HepG2 (cell line): ENCODE data around the gene HYAL1. TPM values are rescaled to one million over a fixed set of nuclear protein-coding genes. Genes with fewer than 3 reads are reported as not detected.
A peak's percentile ranks its signal among the peaks of the same experiment; 100 is the strongest.

Source experiments
- ATF5 ChIP-seq: sonication (generic); formaldehyde crosslinking; IDR thresholded peaks from 2 replicates; pipeline ENCODE4 v1.4.0; 2020; ENCODE audit warnings: mild to moderate bottlenecking, low read depth, missing genetic modification reagents
- BCL6 ChIP-seq: IDR thresholded peaks from 2 replicates; pipeline ENCODE4 v1.6.1; 2016; ENCODE audit warnings: missing genetic modification reagents, missing compliant biosample characterization
- CENPBD1 ChIP-seq: sonication (generic); formaldehyde crosslinking; IDR thresholded peaks from 2 replicates; pipeline ENCODE4 v1.8.0; 2022; ENCODE audit warnings: missing genetic modification reagents, low read depth, mild to moderate bottlenecking, borderline replicate concordance
- CHCHD3 ChIP-seq: sonication (generic); formaldehyde crosslinking; IDR thresholded peaks from 2 replicates; pipeline ENCODE4 v1.8.0; 2022; ENCODE audit warnings: mild to moderate bottlenecking, missing genetic modification reagents, moderate library complexity
- DBP ChIP-seq: sonication (generic); formaldehyde crosslinking; IDR thresholded peaks from 2 replicates; pipeline ENCODE4 v1.4.0; 2020; ENCODE audit warnings: missing genetic modification reagents; ENCODE audit errors: not compliant biosample characterization
- HIC2 ChIP-seq: sonication (generic); formaldehyde crosslinking; IDR thresholded peaks from 2 replicates; pipeline ENCODE4 v1.9.0; 2022; ENCODE audit warnings: low read depth, missing genetic modification reagents
- MEIS1 ChIP-seq: sonication (generic); formaldehyde crosslinking; IDR thresholded peaks from 2 replicates; pipeline ENCODE4 v1.9.0; 2021; ENCODE audit warnings: mild to moderate bottlenecking, missing genetic modification reagents, moderate library complexity, borderline replicate concordance
- PATZ1 ChIP-seq: sonication (generic); formaldehyde crosslinking; IDR thresholded peaks from 2 replicates; pipeline ENCODE4 v1.4.0; 2020; ENCODE audit warnings: missing genetic modification reagents
- PLRG1 ChIP-seq: fragments of 450-650 bp; conservative IDR thresholded peaks from 2 replicates; pipeline ENCODE4 v1.6.1; 2016
- POLR2AphosphoS5 ChIP-seq: IDR thresholded peaks from 2 replicates; pipeline ENCODE4 v1.6.1; 2012; ENCODE audit warnings: low read depth, low read length
- SAP130 ChIP-seq: IDR thresholded peaks from 2 replicates; pipeline ENCODE4 v1.6.1; 2016; ENCODE audit warnings: low read depth
- SIN3A ChIP-seq: IDR thresholded peaks from 2 replicates; pipeline ENCODE4 v1.6.1; 2011; ENCODE audit warnings: low read depth, mild to moderate bottlenecking, control low read depth, low read length, borderline replicate concordance
- ZBTB1 ChIP-seq: sonication (generic); formaldehyde crosslinking; IDR thresholded peaks from 2 replicates; pipeline ENCODE4 v1.4.0; 2020; ENCODE audit warnings: missing genetic modification reagents, borderline replicate concordance
- ZNF17 ChIP-seq: sonication (generic); formaldehyde crosslinking; IDR thresholded peaks from 2 replicates; pipeline ENCODE4 v1.5.0; 2020; ENCODE audit warnings: mild to moderate bottlenecking, missing genetic modification reagents
- ZNF18 ChIP-seq: sonication (generic); formaldehyde crosslinking; IDR thresholded peaks from 2 replicates; pipeline ENCODE4 v1.8.0; 2022; ENCODE audit warnings: mild to moderate bottlenecking, missing genetic modification reagents; ENCODE audit not compliant: insufficient replicate concordance
- ZNF543 ChIP-seq: sonication (generic); formaldehyde crosslinking; IDR thresholded peaks from 2 replicates; pipeline ENCODE4 v1.4.0; 2020; ENCODE audit warnings: mild to moderate bottlenecking, missing genetic modification reagents
- polyA plus RNA-seq, 8 experiments: library from polyadenylated mRNA; depleted of rRNA in 3 of 8; stranded (reverse) in 7 of 8; unstranded in 1 of 8; fragments of >200 nt; fragmentation: Illumina TruSeq in 4 of 8; extraction: Trizol in 4 of 8; gene quantifications; 2 replicates each; pipeline versions ENCODE4 v1.2.1 to v1.2.3, GENCODE V29; 2011 to 2016; ENCODE audit warnings: low read depth in 4 of 8, missing spikeins in 1 of 8, mixed read lengths in 1 of 8; ENCODE audit not compliant: insufficient read depth in 1 of 8
- total RNA-seq, 5 experiments: library from RNA; depleted of rRNA; stranded (reverse); fragments of >200 nt; fragmentation: Illumina TruSeq; extraction: Trizol; gene quantifications; 2 replicates each; pipeline ENCODE4 v1.2.3, GENCODE V29; 2016; ENCODE audit warnings: low read depth in 1 of 5

HYAL1 gene
- total and polyA plus RNA-seq, 2 of the 13 experiments (the other 11 are each of a cell fraction or from before 2014, with no cell fraction given) = 76.5 to 193 TPM

- TF ChIP-seq ATF5 (CRISPR knock-in tag) (no peak), POLR2AphosphoS5 (peak; percentile 73), ZBTB1 (CRISPR knock-in tag) (no peak), CHCHD3 (CRISPR knock-in tag) (0 out of 2 replicates have a peak, but pooled peaks have one; percentile 10), PATZ1 (CRISPR knock-in tag) (peak; percentile 75; the same call in 1 of the 2 replicates), MEIS1 (peak; percentile 88; the same call in 1 of the 2 replicates), HIC2 (CRISPR knock-in tag) (peak; percentile 15; the same call in 1 of the 2 replicates), CENPBD1 (CRISPR knock-in tag) (no peak), SAP130 (CRISPR knock-in tag) (peak; percentile 97), ZNF17 (no peak), BCL6 (peak; percentile 37; the same call in 1 of the 2 replicates), PLRG1 (no peak), SIN3A (peak; percentile 89; the same call in 1 of the 2 replicates), ZNF18 (CRISPR knock-in tag) (peak; percentile 88), DBP (no peak), ZNF543 (CRISPR knock-in tag) (0 out of 2 replicates have a peak, but pooled peaks have one; percentile 64)
These were observed 33.9 kb upstream of the HYAL1 start (continued) for GRCh38 chr3:50337175-50337861.
